Neural cell (in vitro differentiated cells): Measurements from ENCODE around the gene C2orf49. TPM values are rescaled to one million over a fixed set of nuclear protein-coding genes. Genes with fewer than 3 reads are reported as not detected.

Experiments used
- H2AFZ ChIP-seq: fragments of 200-600, 300-800 bp; sonication (generic), shearing (Covaris generic); 2 replicates; pipeline ENCODE4 v1.6.0; 2014; ENCODE audit warnings: low read depth, mild to moderate bottlenecking, antibody characterized with exemption, low read length, moderate library complexity
- H3F3A ChIP-seq: fragments of 200-600 bp; shearing (Covaris generic); 2 replicates; pipeline ENCODE4 v1.6.1; 2016; ENCODE audit warnings: mild to moderate bottlenecking, moderate library complexity, mixed read lengths, antibody characterized with exemption, low read length; ENCODE audit not compliant: insufficient read depth, poor library complexity, severe bottlenecking
- H3K27ac ChIP-seq: fragments of 200-600, 300-800 bp; sonication (generic), shearing (Covaris generic); 2 replicates; pipeline ENCODE4 v1.5.1; 2014; ENCODE audit warnings: mild to moderate bottlenecking, low read length, moderate library complexity
- H3K27me3 ChIP-seq: fragments of 300-800, 200-600 bp; sonication (generic), shearing (Covaris generic); 2 replicates; pipeline ENCODE4 v1.6.0; 2014; ENCODE audit warnings: mild to moderate bottlenecking, low read depth, low read length, moderate library complexity; ENCODE audit not compliant: insufficient read depth
- H3K36me3 ChIP-seq: fragments of 300-800, 200-600 bp; sonication (generic), shearing (Covaris generic); 2 replicates; pipeline ENCODE4 v1.5.1; 2014; ENCODE audit warnings: mild to moderate bottlenecking, antibody characterized with exemption, low read length, moderate library complexity; ENCODE audit not compliant: insufficient read depth
- H3K4me2 ChIP-seq: fragments of 300-800, 200-600 bp; sonication (generic), shearing (Covaris generic); 2 replicates; pipeline ENCODE4 v1.6.0; 2014; ENCODE audit warnings: mild to moderate bottlenecking, low read length
- H3K4me3 ChIP-seq: fragments of 300-800, 200-600 bp; sonication (generic), shearing (Covaris generic); 2 replicates; pipeline ENCODE4 v1.5.1; 2014; ENCODE audit warnings: mild to moderate bottlenecking, low read length, moderate library complexity
- H3K79me2 ChIP-seq: fragments of 200-600 bp; shearing (Covaris generic); replicated peaks from 2 replicates; pipeline ENCODE4 v1.6.0; 2014; ENCODE audit warnings: mild to moderate bottlenecking, low read length, moderate library complexity; ENCODE audit not compliant: insufficient read depth
- H3K9ac ChIP-seq: fragments of 300-800, 200-600 bp; sonication (generic), shearing (Covaris generic); 2 replicates; pipeline ENCODE4 v1.6.1; 2016; ENCODE audit warnings: mild to moderate bottlenecking, low read length, mixed read lengths
- H3K9me2 ChIP-seq: fragments of 200-600 bp; shearing (Covaris generic); 2 replicates; pipeline ENCODE4 v1.6.1; 2016; ENCODE audit warnings: mild to moderate bottlenecking, low read length, mixed read lengths; ENCODE audit not compliant: insufficient read depth
- H3K9me3 ChIP-seq: fragments of 200-600, 300-800 bp; sonication (generic), shearing (Covaris generic); 2 replicates; pipeline ENCODE4 v1.6.1; 2016; ENCODE audit warnings: mild to moderate bottlenecking, mixed run types, low read length, moderate library complexity, mixed read lengths
- H4K20me1 ChIP-seq: fragments of 200-600 bp; shearing (Covaris generic); 2 replicates; pipeline ENCODE4 v1.6.1; 2016; ENCODE audit warnings: mild to moderate bottlenecking, mixed run types; ENCODE audit not compliant: insufficient read depth
- CTCF ChIP-seq: fragments of 450-650 bp; IDR thresholded peaks from 2 replicates; pipeline ENCODE4 v1.5.1; 2014; ENCODE audit warnings: antibody characterized with exemption, mild to moderate bottlenecking, moderate library complexity; ENCODE audit not compliant: poor library complexity, severe bottlenecking
- EP300 ChIP-seq: fragments of 450-650 bp; conservative IDR thresholded peaks from 2 replicates; pipeline ENCODE4 v1.6.1; 2014; ENCODE audit warnings: antibody characterized with exemption, mild to moderate bottlenecking, moderate library complexity; ENCODE audit not compliant: poor library complexity, severe bottlenecking
- EZH2 ChIP-seq: fragments of 200-600, 300-800 bp; shearing (Covaris generic), sonication (generic); IDR thresholded peaks from 2 replicates; pipeline ENCODE4 v1.6.1; 2014; ENCODE audit warnings: antibody characterized with exemption, low read length, borderline replicate concordance, mild to moderate bottlenecking; ENCODE audit not compliant: insufficient read depth, poor library complexity, severe bottlenecking
- MXI1 ChIP-seq: fragments of 450-650 bp; conservative IDR thresholded peaks from 2 replicates; pipeline ENCODE4 v1.6.1; 2014; ENCODE audit warnings: antibody characterized with exemption, mild to moderate bottlenecking; ENCODE audit not compliant: poor library complexity, severe bottlenecking
- POLR2AphosphoS5 ChIP-seq: IDR thresholded peaks from 2 replicates; pipeline ENCODE4 v1.6.1; 2012
- RAD21 ChIP-seq: fragments of 450-650 bp; conservative IDR thresholded peaks from 2 replicates; pipeline ENCODE4 v1.6.1; 2014; ENCODE audit warnings: antibody characterized with exemption, mild to moderate bottlenecking, moderate library complexity
- REST ChIP-seq: IDR thresholded peaks from 2 replicates; pipeline ENCODE4 v1.6.1; 2012; ENCODE audit warnings: borderline replicate concordance
- SMC3 ChIP-seq: fragments of 450-650 bp; conservative IDR thresholded peaks from 2 replicates; pipeline ENCODE4 v1.6.1; 2014; ENCODE audit warnings: antibody characterized with exemption, mild to moderate bottlenecking, moderate library complexity; ENCODE audit not compliant: poor library complexity
- TAF1 ChIP-seq: IDR thresholded peaks from 2 replicates; pipeline ENCODE4 v1.6.1; 2012; ENCODE audit warnings: low read depth
- polyA plus RNA-seq: library from polyadenylated mRNA; depleted of rRNA; stranded (reverse); fragments of >200 nt; gene quantifications from 2 replicates; pipeline ENCODE4 v1.2.3, GENCODE V29; 2014

C2orf49 gene
- polyA plus RNA-seq, 1 donor from 2014 or later = 35.6 TPM

- Histone ChIP-seq H3K27ac (no peak overlapping the region), H3K4me2 (no peak overlapping the region), H3K9me2 (no peaks in the 10 kb centered on the region), H3F3A (no peaks in the 10 kb centered on the region), H4K20me1 (no peaks in the 10 kb centered on the region), H2AFZ (no peak overlapping the region), H3K4me3 (no peak overlapping the region), H3K36me3 (no peaks in the 10 kb centered on the region), H3K9ac (no peak overlapping the region), H3K79me2 (peaks cover 15% of the 10 kb centered on the region), H3K9me3 (no peaks in the 10 kb centered on the region), H3K27me3 (no peaks in the 10 kb centered on the region)
- TF ChIP-seq REST (no peak), MXI1 (no peak), EP300 (no peak), POLR2AphosphoS5 (no peak), EZH2 (no peak), CTCF (no peak), SMC3 (no peak), RAD21 (no peak), TAF1 (no peak)
Measured at GRCh38 chr2:105307550-105307949, 29.8 kb upstream of the C2orf49 start.

- peaks cover 16% of the 10 kb centered on the region for H3K79me2 ChIP-seq
Measured at GRCh38 chr2:105307962-105308361, 29.4 kb upstream of the C2orf49 start.

More at GRCh38 chr2:105307962-105308361, 29.4 kb upstream of the C2orf49 start:
- H3K27ac ChIP-seq = no peak overlapping the region
- H4K20me1 ChIP-seq = no peaks in the 10 kb centered on the region
- H3F3A ChIP-seq = no peaks in the 10 kb centered on the region
- no peak overlapping the region for H3K4me3 ChIP-seq
- H3K9me2 ChIP-seq = no peaks in the 10 kb centered on the region
- no peak for TF ChIP-seq EZH2
- TF ChIP-seq MXI1 = no peak
- no peak for TF ChIP-seq POLR2AphosphoS5
- no peak for TF ChIP-seq EP300
- no peak for TF ChIP-seq RAD21
- no peak for TF ChIP-seq SMC3
- TF ChIP-seq TAF1 = no peak
- no peak for TF ChIP-seq CTCF
- no peak for TF ChIP-seq REST
- no peaks in the 10 kb centered on the region for H3K36me3 ChIP-seq
- H2AFZ ChIP-seq = no peak overlapping the region
- no peaks in the 10 kb centered on the region for H3K27me3 ChIP-seq
- no peak overlapping the region for H3K9ac ChIP-seq
- no peaks in the 10 kb centered on the region for H3K9me3 ChIP-seq
- no peak overlapping the region for H3K4me2 ChIP-seq
